HepG2 (cell line): ENCODE results near the gene SLC29A2. TPM values are rescaled to one million over a fixed set of nuclear protein-coding genes. Genes with fewer than 3 reads are reported as not detected.

Source experiments
- ATAC-seq: fragments of 200-7000 bp; cut with Tn5 transposase; 3 replicates; pipeline ENCODE4 v1.9.1; 2020; ENCODE audit warnings: mild to moderate bottlenecking, moderate library complexity
- BruUV-seq: library from RNA; stranded (reverse); fragments of 400-500 nt; replicated peaks from 2 replicates; lab custom pipeline; 2021; lab: Mats Ljungman, UMichigan
- CTCF ChIA-PET: fragments of 300-600 bp; formaldehyde crosslinking; extraction: SDS; loops from one replicate; lab custom pipeline; 2021; ENCODE audit warnings: low total read pairs, inconsistent platforms, low intra/inter-chr PET ratio; lab: Yijun Ruan, JAX
- POLR2A ChIA-PET: fragments of 350-600 bp; sonication (Branson Sonifier 250); formaldehyde crosslinking; loops from one replicate; lab custom pipeline; 2020; ENCODE audit warnings: antibody characterized with exemption, inconsistent platforms; lab: Yijun Ruan, JAX
- DNase-seq: peaks from one replicate; pipeline ENCODE4 v3.0.0-alpha.2; 2015; ENCODE audit warnings: low spot score
- FAIRE-seq: peaks from 3 replicates; lab custom pipeline; 2011; peaks lifted over from hg19 to GRCh38; lab: Jason Lieb, UNC
- H2AFZ ChIP-seq: one replicate; pipeline ENCODE4 v1.6.1; 2011; ENCODE audit warnings: low read length, inconsistent platforms
- H3K27ac ChIP-seq: fragments of 300-600 bp; 3 replicates; pipeline ENCODE4 v1.8.0; 2011; ENCODE audit warnings: mixed run types, mild to moderate bottlenecking, mixed read lengths, low read length, inconsistent platforms; ENCODE audit not compliant: insufficient read depth; ENCODE audit errors: extremely low read length
- H3K27me3 ChIP-seq, 2 experiments: fragments of 200-600 bp in 1 of 2; 2 replicates in 1 of 2; 3 replicates in 1 of 2; pipeline versions ENCODE4 v1.6.0 to v1.8.0; 2011; ENCODE audit warnings: low read length in 2 of 2, mild to moderate bottlenecking in 2 of 2, moderate library complexity in 2 of 2, inconsistent platforms in 1 of 2; ENCODE audit not compliant: insufficient read depth in 2 of 2, control insufficient read depth in 1 of 2
- H3K36me3 ChIP-seq, 2 experiments: fragments of 200-600 bp in 1 of 2; replicated peaks in 1 of 2; 2 replicates in 1 of 2; 3 replicates in 1 of 2; pipeline versions ENCODE4 v1.5.1 to v1.8.0; 2011; ENCODE audit warnings: low read length in 2 of 2, inconsistent platforms in 1 of 2; ENCODE audit not compliant: insufficient read depth in 2 of 2, control insufficient read depth in 1 of 2
- H3K4me1 ChIP-seq: 2 replicates; pipeline ENCODE4 v1.5.1; 2012; ENCODE audit warnings: low read length, inconsistent platforms; ENCODE audit not compliant: insufficient read depth
- H3K4me2 ChIP-seq: 2 replicates; pipeline ENCODE4 v1.6.0; 2011; ENCODE audit warnings: low read depth, low read length, inconsistent platforms
- H3K4me3 ChIP-seq, 3 experiments: fragments of 200-600 bp in 1 of 3; sonication (generic), shearing (Covaris generic) in 1 of 3; replicated peaks in 1 of 3; 2 replicates each; pipeline ENCODE4 v1.5.1; 2011 to 2016; ENCODE audit warnings: low read length in 3 of 3, inconsistent platforms in 2 of 3, low read depth in 2 of 3, mild to moderate bottlenecking in 2 of 3, control low read depth in 1 of 3, mixed read lengths in 1 of 3; ENCODE audit not compliant: insufficient read depth in 1 of 3
- H3K79me2 ChIP-seq: one replicate; pipeline ENCODE4 v1.6.1; 2011; ENCODE audit warnings: low read length, inconsistent platforms; ENCODE audit not compliant: insufficient read depth
- H3K9ac ChIP-seq: 2 replicates; pipeline ENCODE4 v1.6.0; 2011; ENCODE audit warnings: mild to moderate bottlenecking, low read depth, low read length, inconsistent platforms; ENCODE audit not compliant: insufficient read depth
- H3K9me3 ChIP-seq: 2 replicates; pipeline ENCODE4 v1.5.1; 2012; ENCODE audit warnings: mild to moderate bottlenecking, low read length
- H4K20me1 ChIP-seq: 2 replicates; pipeline ENCODE4 v1.6.0; 2011; ENCODE audit warnings: inconsistent platforms, mild to moderate bottlenecking, low read length, moderate library complexity; ENCODE audit not compliant: insufficient read depth
- ERF ChIP-seq: IDR thresholded peaks from 2 replicates; pipeline ENCODE4 v1.6.1; 2018; ENCODE audit warnings: missing biosample characterization, missing genetic modification reagents
- TAF15 ChIP-seq: fragments of 200-400 bp; formaldehyde crosslinking; IDR thresholded peaks from one replicate; pipeline ENCODE4 v1.6.1; 2018; ENCODE audit warnings: mild to moderate bottlenecking, low read depth, low read length; ENCODE audit not compliant: poor library complexity, severe bottlenecking
- ZFX ChIP-seq: sonication (generic); formaldehyde crosslinking; IDR thresholded peaks from 2 replicates; pipeline ENCODE4 v1.4.0; 2020; ENCODE audit warnings: mild to moderate bottlenecking, low read depth, missing genetic modification reagents, moderate library complexity
- ZNF550 ChIP-seq: sonication (generic); formaldehyde crosslinking; IDR thresholded peaks from 2 replicates; pipeline ENCODE4 v1.4.0; 2020; ENCODE audit warnings: mild to moderate bottlenecking, missing genetic modification reagents, borderline replicate concordance
- WGBS: methylation state at CpG from one replicate; pipeline ENCODE4 v1.1.6; 2017; ENCODE audit warnings: low lambda C conversion rate; 5-methylcytosine and 5-hydroxymethylcytosine counted together
- in situ Hi-C: cut with HindIII; loops from 2 replicates; pipeline ENCODE4 v1.10.0; 2017; ENCODE audit warnings: low pct_unique_long_range_greater_than_20kb; ENCODE audit not compliant: extremely low pct_ligation_motif_present
- intact Hi-C: fragments of 100-400 bp; cut with micrococcal nuclease; formaldehyde crosslinking; loops from one replicate; pipeline ENCODE4 v1.10.0; 2022; ENCODE audit not compliant: unreplicated experiment
- polyA plus RNA-seq, 8 experiments: library from polyadenylated mRNA; depleted of rRNA in 3 of 8; stranded (reverse) in 7 of 8; unstranded in 1 of 8; fragments of >200 nt; fragmentation: Illumina TruSeq in 4 of 8; extraction: Trizol in 4 of 8; gene quantifications; 2 replicates each; pipeline versions ENCODE4 v1.2.1 to v1.2.3, GENCODE V29; 2011 to 2016; ENCODE audit warnings: low read depth in 4 of 8, missing spikeins in 1 of 8, mixed read lengths in 1 of 8; ENCODE audit not compliant: insufficient read depth in 1 of 8
- total RNA-seq, 5 experiments: library from RNA; depleted of rRNA; stranded (reverse); fragments of >200 nt; fragmentation: Illumina TruSeq; extraction: Trizol; gene quantifications; 2 replicates each; pipeline ENCODE4 v1.2.3, GENCODE V29; 2016; ENCODE audit warnings: low read depth in 1 of 5

Gene SLC29A2
- total and polyA plus RNA-seq, 2 of the 13 experiments (the other 11 are each of a cell fraction or from before 2014, with no cell fraction given): 0.63 to 0.66 TPM

- TF ChIP-seq ERF (CRISPR knock-in tag) (no peak), ZFX (CRISPR knock-in tag) (no peak)
Observed at GRCh38 chr11:66371627-66372415, at the start of gene SLC29A2 (continued).

- no peaks in the 10 kb centered on the region for H3K36me3 ChIP-seq
- TF ChIP-seq TAF15: peak; percentile 18
- no peak for TF ChIP-seq ZNF550 (CRISPR knock-in tag)
- ATAC-seq (no peak), FAIRE-seq (no peak), DNase-seq (no peak)
- in situ Hi-C loops: loop anchor here (25.0 kb wide), 1 partner anchor 416 kb away; the partner anchor contains the start of gene RCE1
- no peak within 1 kb of the TSS for H3K27ac ChIP-seq
- H3K4me1 ChIP-seq: no peaks in the 10 kb centered on the region
- peaks cover 0 to 8% of the 10 kb centered on the region in 2 experiments; a peak in 1 of 5 replicates for H3K27me3 ChIP-seq
- no peak within 1 kb of the TSS for H3K4me2 ChIP-seq
- CTCF ChIA-PET: interaction anchor here (0.7 to 1.5 kb wide), 2 partner anchors 9 to 12 kb away, joined by 3 to 6 read pairs; no protein-coding TSS in a partner anchor
- H3K9me3 ChIP-seq: no peaks in the 10 kb centered on the region
- H2AFZ ChIP-seq: no peak within 1 kb of the TSS
- POLR2A ChIA-PET: interaction anchor here (0.9 to 1.4 kb wide), 7 partner anchors 18 to 132 kb away, joined by 3 to 11 read pairs (median 5); partner anchors contain the start of genes DPP3, MRPL11, PELI3 and YIF1A
- H3K4me3 ChIP-seq: no peak within 1 kb of the TSS
- no peak within 1 kb of the TSS for H3K9ac ChIP-seq
- no peaks in the 10 kb centered on the region for H3K79me2 ChIP-seq
- intact Hi-C loops: no loop called here
- no TSS peak for BruUV-seq
- H4K20me1 ChIP-seq: peaks cover 17% of the 10 kb centered on the region; the same call in 1 of the 2 replicates
- WGBS: 76% methylated on average over 62 of the region's 71 CpGs
Observed at GRCh38 chr11:66420671-66421476, 49.3 kb upstream of the SLC29A2 start, which contains the start of gene NPAS4. NPAS4 (plus strand) TSS chr11:66421035; CDS start chr11:66421180, 145 bp downstream.
